SK-N-SH (cell line): ENCODE data around the gene DNAH6. TPM values are rescaled to one million over a fixed set of nuclear protein-coding genes. Genes with fewer than 3 reads are reported as not detected.

Experiments
- CTCF ChIA-PET: fragments of 300-600, 350-600 bp; formaldehyde crosslinking; extraction: SDS; loops from one replicate; lab custom pipeline; 2021; lab: Yijun Ruan, JAX
- POLR2A ChIA-PET: fragments of 350-600 bp; sonication (Branson Sonifier 250); formaldehyde crosslinking; extraction: SDS; loops from one replicate; lab custom pipeline; 2020; ENCODE audit warnings: antibody characterized with exemption, inconsistent platforms; lab: Yijun Ruan, JAX
- DNase-seq: peaks from one replicate; pipeline ENCODE4 v3.0.0; 2012
- H2AFZ ChIP-seq: fragments of 200-600 bp; sonication (generic); 2 replicates; pipeline ENCODE4 v1.8.1; 2016; ENCODE audit warnings: antibody characterized with exemption, mild to moderate bottlenecking, low read depth
- H3F3A ChIP-seq: fragments of 200-600 bp; sonication (generic); replicated peaks from 2 replicates; pipeline ENCODE3; 2016; ENCODE audit warnings: antibody characterized with exemption, mild to moderate bottlenecking; ENCODE audit not compliant: insufficient read depth
- H3K27ac ChIP-seq, 2 experiments: fragments of 200-500 bp in 1 of 2; fragments of 200-600 bp in 1 of 2; sonication (Bioruptor generic) in 1 of 2; sonication (generic), shearing (Covaris generic) in 1 of 2; 2 replicates each; pipeline versions ENCODE4 v1.5.1 to v1.6.1; 2014 to 2016; ENCODE audit warnings: low read depth in 2 of 2, inconsistent platforms in 1 of 2, low read length in 1 of 2, mild to moderate bottlenecking in 1 of 2, mixed read lengths in 1 of 2
- H3K27me3 ChIP-seq: fragments of 200-600 bp; sonication (generic), shearing (Covaris generic); 2 replicates; pipeline ENCODE4 v1.6.1; 2016; ENCODE audit warnings: mixed run types; ENCODE audit not compliant: insufficient read depth
- H3K36me3 ChIP-seq, 2 experiments: fragments of 200-500 bp in 1 of 2; fragments of 200-600 bp in 1 of 2; sonication (Bioruptor generic) in 1 of 2; sonication (generic) in 1 of 2; replicated peaks in 1 of 2; 2 replicates each; pipeline versions ENCODE3 to v1.5.1; 2014 to 2016; ENCODE audit warnings: low read length in 1 of 2, mild to moderate bottlenecking in 1 of 2; ENCODE audit not compliant: insufficient read depth in 2 of 2, control insufficient read depth in 1 of 2
- H3K4me1 ChIP-seq, 2 experiments: fragments of 200-500 bp in 1 of 2; fragments of 200-600 bp in 1 of 2; sonication (Bioruptor generic) in 1 of 2; sonication (generic), shearing (Covaris generic) in 1 of 2; 2 replicates each; pipeline versions ENCODE4 v1.5.1 to v1.6.1; 2014 to 2016; ENCODE audit warnings: low read depth in 1 of 2, low read length in 1 of 2, mixed run types in 1 of 2; ENCODE audit not compliant: insufficient read depth in 2 of 2, control insufficient read depth in 1 of 2
- H3K4me2 ChIP-seq: fragments of 200-600 bp; sonication (generic), shearing (Covaris generic); 2 replicates; pipeline ENCODE4 v1.6.1; 2017; ENCODE audit warnings: mixed run types
- H3K4me3 ChIP-seq, 2 experiments: fragments of 200-500 bp in 1 of 2; fragments of 200-600 bp in 1 of 2; sonication (Bioruptor generic) in 1 of 2; sonication (generic), shearing (Covaris generic) in 1 of 2; 2 replicates each; pipeline versions ENCODE4 v1.5.1 to v1.8.1; 2014 to 2016; ENCODE audit warnings: low read depth in 2 of 2, inconsistent platforms in 1 of 2, low read length in 1 of 2, mild to moderate bottlenecking in 1 of 2, mixed read lengths in 1 of 2, moderate library complexity in 1 of 2
- H3K79me2 ChIP-seq: fragments of 200-600 bp; sonication (generic); 2 replicates; pipeline ENCODE4 v1.8.1; 2017; ENCODE audit warnings: mild to moderate bottlenecking; ENCODE audit not compliant: insufficient read depth
- H3K9ac ChIP-seq: fragments of 200-600 bp; sonication (generic); 2 replicates; pipeline ENCODE4 v1.6.1; 2017; ENCODE audit warnings: mixed run types
- H3K9me2 ChIP-seq: fragments of 200-600 bp; sonication (generic); 2 replicates; pipeline ENCODE4 v1.6.1; 2017; ENCODE audit warnings: mixed run types
- H3K9me3 ChIP-seq: fragments of 200-600 bp; sonication (generic); 2 replicates; pipeline ENCODE4 v1.6.1; 2017; ENCODE audit warnings: mixed run types, mild to moderate bottlenecking, moderate library complexity
- H4K20me1 ChIP-seq: fragments of 200-600 bp; sonication (generic); 2 replicates; pipeline ENCODE4 v1.6.1; 2017; ENCODE audit warnings: mild to moderate bottlenecking, mixed run types; ENCODE audit not compliant: insufficient read depth
- EP300 ChIP-seq, 2 experiments: IDR thresholded peaks; 2 replicates each; pipeline versions ENCODE4 v1.4.0 to v1.6.1; 2012; ENCODE audit warnings: borderline replicate concordance in 1 of 2, low read depth in 1 of 2, low read length in 1 of 2
- FOSL2 ChIP-seq: IDR thresholded peaks from 2 replicates; pipeline ENCODE4 v1.4.0; 2012; ENCODE audit warnings: low read depth, mild to moderate bottlenecking, moderate library complexity, borderline replicate concordance
- FOXJ3 ChIP-seq: sonication (generic); formaldehyde crosslinking; IDR thresholded peaks from 2 replicates; pipeline ENCODE4 v1.5.1; 2020; ENCODE audit warnings: mild to moderate bottlenecking, missing genetic modification reagents
- GABPA ChIP-seq: IDR thresholded peaks from 2 replicates; pipeline ENCODE4 v1.4.0; 2012; ENCODE audit warnings: low read depth, mild to moderate bottlenecking
- IRF3 ChIP-seq: fragments of 150-350 bp; IDR thresholded peaks from 2 replicates; pipeline ENCODE4 v1.6.1; 2016; ENCODE audit warnings: mild to moderate bottlenecking, low read depth, low read length
- NFIC ChIP-seq: IDR thresholded peaks from 2 replicates; pipeline ENCODE4 v1.4.0; 2012; ENCODE audit warnings: borderline replicate concordance
- RCOR1 ChIP-seq: fragments of 150-350 bp; IDR thresholded peaks from 2 replicates; pipeline ENCODE4 v1.6.1; 2017; ENCODE audit warnings: antibody characterized with exemption, low read length
- SMC3 ChIP-seq: IDR thresholded peaks from 2 replicates; pipeline ENCODE4 v1.6.1; 2012; ENCODE audit warnings: low read depth, low read length, improper control_type of control experiment
- TAF1 ChIP-seq: IDR thresholded peaks from 2 replicates; pipeline ENCODE4 v1.6.1; 2012; ENCODE audit warnings: low read depth, mild to moderate bottlenecking, low read length, moderate library complexity, borderline replicate concordance
- TCF12 ChIP-seq: IDR thresholded peaks from 2 replicates; pipeline ENCODE4 v1.4.0; 2012
- TEAD4 ChIP-seq: IDR thresholded peaks from 2 replicates; pipeline ENCODE4 v1.4.0; 2012; ENCODE audit warnings: mild to moderate bottlenecking, borderline replicate concordance; ENCODE audit not compliant: insufficient read depth
- YY1 ChIP-seq: IDR thresholded peaks from 2 replicates; pipeline ENCODE4 v1.4.0; 2012; ENCODE audit warnings: low read depth, mild to moderate bottlenecking
- ZBTB33 ChIP-seq: IDR thresholded peaks from 2 replicates; pipeline ENCODE4 v1.4.0; 2012; ENCODE audit warnings: low read depth, borderline replicate concordance
- WGBS: methylation state at CpG from one replicate; pipeline ENCODE4 v1.1.6; 2017; ENCODE audit warnings: low lambda C conversion rate; 5-methylcytosine and 5-hydroxymethylcytosine counted together
- polyA plus RNA-seq, 3 experiments: library from polyadenylated mRNA; depleted of rRNA; stranded (reverse); fragments of >200 nt; gene quantifications; 2 replicates each; pipeline ENCODE4 v1.2.3, GENCODE V29; 2012
- TF ChIP-seq, protein P1 (sequence below): IDR thresholded peaks from 2 replicates; pipeline ENCODE4 v1.4.0; 2012; ENCODE audit warnings: low read depth

The DNAH6 gene
- polyA plus RNA-seq, 1 of the 3 experiments (the other 2 are of a cell fraction): 0.03 TPM

- TF ChIP-seq FOXJ3 (no peak), EP300 (IDR thresholded peaks at IDR 0.05; ENCODE audit: borderline replicate concordance in 1 of 2, low read depth in 1 of 2, low read length in 1 of 2) (no peak), TAF1 (no peak), TEAD4 (no peak), RCOR1 (no peak), GABPA (no peak), TCF12 (no peak), IRF3 (no peak), YY1 (no peak), SMC3 (no peak), FOSL2 (no peak), NFIC (no peak)
- TF ChIP-seq, protein P1, sequence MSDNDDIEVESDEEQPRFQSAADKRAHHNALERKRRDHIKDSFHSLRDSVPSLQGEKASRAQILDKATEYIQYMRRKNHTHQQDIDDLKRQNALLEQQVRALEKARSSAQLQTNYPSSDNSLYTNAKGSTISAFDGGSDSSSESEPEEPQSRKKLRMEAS: no peak
- H3F3A ChIP-seq: no peaks in the 10 kb centered on the region
- no peaks in the 10 kb centered on the region for H4K20me1 ChIP-seq
- WGBS: 53% methylated on average over 4 of the region's 4 CpGs
- H2AFZ ChIP-seq: no peak overlapping the region
- H3K27ac ChIP-seq: no peak overlapping the region
- no peaks in the 10 kb centered on the region for H3K27me3 ChIP-seq
- H3K79me2 ChIP-seq: no peaks in the 10 kb centered on the region
- no peak overlapping the region for H3K4me3 ChIP-seq
- H3K9ac ChIP-seq: no peak overlapping the region
- no peak overlapping the region for H3K4me2 ChIP-seq
- no peak for DNase-seq
- CTCF ChIA-PET: interaction anchor here (0.6 kb wide), 1 partner anchor 157 kb away, joined by 3 read pairs; no protein-coding TSS in a partner anchor
- POLR2A ChIA-PET: no interaction called here
- H3K9me3 ChIP-seq: peaks cover 6% of the 10 kb centered on the region; the same call in 1 of the 2 replicates
- H3K36me3 ChIP-seq: no peaks in the 10 kb centered on the region
- H3K4me1 ChIP-seq: no peaks in the 10 kb centered on the region
- no peaks in the 10 kb centered on the region for H3K9me2 ChIP-seq
Measured at GRCh38 chr2:84474176-84474575, 42.1 kb upstream of the DNAH6 start.

DNA sequence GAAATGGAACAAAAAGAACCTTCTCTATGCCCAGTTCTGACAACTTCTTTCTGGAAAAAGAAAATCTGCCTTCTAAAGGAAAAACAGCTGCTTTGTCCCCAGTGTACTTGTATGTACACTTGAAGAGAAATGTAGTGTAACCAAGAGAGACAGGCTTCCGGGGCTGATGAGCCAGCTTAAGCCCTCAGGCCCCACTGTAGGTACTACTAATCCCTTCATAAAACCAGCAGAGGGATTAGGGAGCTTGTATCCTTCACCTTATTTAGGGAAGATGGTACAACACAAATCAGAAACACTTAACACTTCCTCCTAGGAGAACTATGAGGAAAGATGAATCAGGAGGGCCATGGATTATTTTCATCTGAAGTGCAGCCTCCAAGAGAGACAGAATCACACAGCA is 38.4 kb upstream of the DNAH6 start:
- H3K9me2 ChIP-seq: no peaks in the 10 kb centered on the region
- ChIA-PET POLR2A (no interaction called here), CTCF (no interaction called here)
- H3K4me3 ChIP-seq: no peak overlapping the region
- no peak for DNase-seq
- no peak overlapping the region for H2AFZ ChIP-seq
- H3F3A ChIP-seq: no peaks in the 10 kb centered on the region
- no peaks in the 10 kb centered on the region for H3K27me3 ChIP-seq
- H3K27ac ChIP-seq: no peak overlapping the region
- no peaks in the 10 kb centered on the region for H4K20me1 ChIP-seq
- H3K4me2 ChIP-seq: no peak overlapping the region
- H3K4me1 ChIP-seq: no peaks in the 10 kb centered on the region
- WGBS: 21% methylated on average over 1 of the region's 1 CpG
- H3K9me3 ChIP-seq: peaks cover 6% of the 10 kb centered on the region; the same call in 1 of the 2 replicates
- no peak overlapping the region for H3K9ac ChIP-seq
- no peaks in the 10 kb centered on the region for H3K36me3 ChIP-seq
- no peak for TF ChIP-seq ZBTB33
- no peaks in the 10 kb centered on the region for H3K79me2 ChIP-seq
